ENCODE data around the gene TOMM6.

Gene TOMM6
- total RNA-seq, result 0 reads per million in 4 experiments

- DNase-seq, result peak; percentile 88
Observed at GRCh38 chr6:41787219-41787917, at the start of gene TOMM6. Gene TOMM6, plus strand, starts transcription at chr6:41787694. Its CDS starts 4 bp downstream, at chr6:41787698.

DNA sequence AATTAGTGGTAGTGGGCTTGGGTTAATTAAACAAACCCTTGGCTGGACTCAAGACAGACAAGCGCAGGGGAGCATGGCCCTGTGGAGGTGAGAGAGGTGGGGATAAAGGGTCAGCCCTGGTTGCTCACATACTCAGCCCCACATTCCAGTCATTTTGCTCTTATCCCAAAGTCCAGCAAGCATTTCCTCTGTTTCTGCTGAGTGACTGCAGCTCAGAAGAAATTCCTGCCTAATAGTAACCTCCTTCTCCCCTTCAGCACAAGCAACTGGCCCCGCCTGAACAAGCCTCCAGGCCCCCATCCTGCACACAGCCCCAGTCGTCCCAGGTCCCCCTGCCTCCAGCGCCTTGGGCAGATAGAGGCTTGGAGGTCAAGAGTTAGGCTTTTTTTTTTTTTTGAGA is 48.5 kb upstream of the TOMM6 start:
- no peak for DNase-seq

GRCh38 chr6:41740366-41741162 is 46.9 kb upstream of the TOMM6 start:
- DNase-seq, result no peak

GRCh38 chr6:41741625-41742490 is 45.6 kb upstream of the TOMM6 start:
- no peak for DNase-seq

- DNase-seq, result no peak
Observed at GRCh38 chr6:41743406-41744235, 43.9 kb upstream of the TOMM6 start.

DNA sequence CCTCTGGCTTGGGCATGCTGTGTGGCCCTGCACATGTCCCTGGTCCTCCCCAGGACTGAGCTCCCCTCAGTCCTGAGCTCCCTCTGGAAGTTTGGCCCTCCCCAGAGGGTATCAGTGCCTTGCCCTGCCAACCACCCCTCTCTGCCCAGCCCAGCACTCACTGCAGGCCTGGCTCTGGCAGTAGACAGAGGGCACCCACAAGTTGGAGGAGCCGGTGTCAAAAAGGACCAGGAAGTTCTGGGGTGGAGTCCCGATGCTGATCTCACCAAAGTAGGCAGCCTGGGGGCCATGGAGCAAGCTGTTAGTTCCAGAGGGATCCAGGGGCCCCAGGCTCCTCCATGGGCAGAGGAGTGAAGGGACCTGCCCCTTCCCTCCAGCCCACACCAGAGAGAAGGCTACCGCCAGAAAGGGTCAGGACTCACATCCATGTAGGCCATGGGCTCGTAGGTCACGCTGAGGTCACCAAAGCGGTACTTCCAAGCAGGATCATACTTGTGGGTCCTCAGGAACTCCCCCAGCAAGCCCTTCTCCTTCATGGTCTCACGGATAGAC is 43.2 kb upstream of the TOMM6 start:
- DNase-seq, result no peak

DNA sequence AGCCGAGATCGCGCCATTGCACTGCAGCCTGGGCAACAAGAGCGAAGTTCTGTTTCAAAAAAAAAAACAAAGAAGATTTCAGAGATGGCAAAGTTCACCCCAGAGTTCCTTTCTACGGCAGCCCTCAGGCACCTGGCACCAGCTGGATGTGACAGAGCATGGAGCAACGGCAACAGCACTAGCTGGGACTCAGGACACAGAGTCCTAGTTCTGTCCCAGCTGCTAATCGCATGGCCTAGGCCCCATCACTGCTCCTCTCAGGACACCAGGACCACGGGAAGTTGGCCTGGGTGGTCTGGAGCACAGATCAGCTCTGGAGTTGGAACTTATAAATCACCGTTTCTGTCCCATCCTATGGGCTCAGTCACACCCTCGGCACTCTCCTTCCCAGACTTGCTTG is 41.4 kb upstream of the TOMM6 start:
- DNase-seq, result no peak

DNA sequence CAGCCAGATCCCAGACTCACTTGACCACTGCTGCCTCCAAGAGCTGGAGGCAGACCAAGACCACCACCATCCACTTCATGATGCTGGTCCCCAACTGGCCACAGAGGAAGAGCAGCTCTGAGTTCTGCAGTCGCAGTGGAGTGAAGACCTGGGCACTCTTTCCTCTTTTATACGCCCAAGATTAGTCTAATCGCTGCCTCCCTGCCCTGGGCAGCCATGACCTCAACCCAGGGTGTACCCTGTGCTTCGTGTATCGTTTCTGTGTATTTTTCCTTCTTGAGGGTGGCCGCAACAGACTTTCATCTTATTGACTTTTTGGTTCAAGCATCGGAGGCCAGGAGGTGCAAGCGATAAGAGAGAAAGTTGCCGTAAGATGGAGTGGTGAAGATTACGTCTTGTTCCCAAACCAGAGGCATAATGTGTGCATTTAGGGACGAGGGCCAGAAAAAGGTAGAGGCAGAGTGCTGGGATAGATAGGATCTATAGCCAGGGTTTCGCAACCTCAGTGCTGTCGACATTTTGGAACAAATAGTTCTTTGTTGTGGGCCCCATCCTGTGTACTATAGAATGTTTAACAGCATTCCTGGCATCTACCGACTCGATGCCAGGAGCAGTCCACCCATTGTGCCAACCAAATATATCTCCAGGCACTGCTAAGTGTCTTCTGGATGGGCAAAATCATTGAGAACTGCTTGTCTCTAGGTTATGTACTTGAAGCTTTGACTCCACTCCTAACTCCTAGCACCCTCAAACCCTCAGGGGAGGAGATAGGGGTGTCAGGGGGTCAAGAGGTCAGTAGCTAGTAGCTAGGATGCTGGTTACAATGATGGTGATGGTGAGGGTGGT is 40.0 kb upstream of the TOMM6 start, which contains the start of gene PGC:
TSS of gene PGC (minus strand) at position 142 of the 846 bp plus-strand sequence. CDS start at position 79, 63 bp downstream.
- DNase-seq, result no peak

DNA sequence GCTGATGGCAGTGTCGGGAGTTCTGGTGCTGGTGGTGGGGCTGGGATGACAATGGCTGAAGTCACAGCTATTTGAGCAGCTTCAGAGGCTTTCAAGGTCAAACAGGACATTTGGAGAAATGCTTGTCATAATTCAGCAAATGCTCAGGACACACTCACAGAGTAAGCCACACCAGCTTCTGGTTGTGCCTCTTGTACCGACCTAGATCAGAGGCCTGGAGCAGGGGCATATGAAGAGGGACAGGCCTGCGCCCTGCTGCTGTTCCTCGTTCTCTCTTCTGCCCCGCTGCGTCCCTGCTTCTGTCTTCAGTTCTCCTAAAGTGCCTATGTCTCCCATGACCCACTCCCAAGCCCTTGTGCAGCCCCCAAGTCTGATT is 39.4 kb upstream of the TOMM6 start:
- no peak for DNase-seq

GRCh38 chr6:41748542-41748941 is 39.0 kb upstream of the TOMM6 start:
- no peak for DNase-seq

DNA sequence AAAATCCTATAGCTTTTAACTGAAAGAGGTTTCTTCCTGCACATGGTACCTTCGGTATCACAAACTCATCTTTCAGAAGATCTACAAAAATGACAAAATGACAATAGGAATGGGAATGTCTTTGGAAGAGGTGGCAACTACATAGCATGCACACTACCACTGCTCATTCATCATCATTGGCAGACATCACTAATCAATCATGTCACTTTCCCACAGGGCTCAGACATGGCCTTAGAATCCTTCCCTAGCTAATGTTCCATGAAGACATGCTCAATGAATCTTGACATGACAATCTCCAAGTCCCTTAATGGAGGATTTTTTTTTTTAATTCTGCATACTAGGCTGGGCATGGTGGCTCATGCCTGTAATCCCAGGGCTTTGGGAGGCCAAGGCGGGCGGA is 37.1 kb upstream of the TOMM6 start:
- DNase-seq, result no peak

DNA sequence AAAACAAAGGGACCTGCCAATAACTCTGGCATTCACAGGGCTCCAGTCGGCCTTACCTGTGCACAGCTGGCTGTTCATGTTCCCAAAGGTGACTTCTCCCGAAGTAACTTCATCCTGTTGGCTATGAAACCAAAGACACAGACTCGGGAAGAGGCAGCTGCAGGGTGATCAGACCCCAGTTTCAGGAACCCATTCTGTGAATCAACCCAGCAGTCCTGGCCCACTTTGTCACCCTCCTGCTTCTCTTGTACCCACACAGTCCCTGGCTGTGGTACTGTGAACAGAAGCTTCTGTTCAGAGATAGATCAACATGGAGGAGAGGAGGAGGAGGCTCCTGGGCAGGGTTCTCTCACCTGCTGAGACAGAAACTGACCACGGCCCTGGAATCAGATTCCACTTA is 31.6 kb upstream of the TOMM6 start:
- no peak for DNase-seq

DNA sequence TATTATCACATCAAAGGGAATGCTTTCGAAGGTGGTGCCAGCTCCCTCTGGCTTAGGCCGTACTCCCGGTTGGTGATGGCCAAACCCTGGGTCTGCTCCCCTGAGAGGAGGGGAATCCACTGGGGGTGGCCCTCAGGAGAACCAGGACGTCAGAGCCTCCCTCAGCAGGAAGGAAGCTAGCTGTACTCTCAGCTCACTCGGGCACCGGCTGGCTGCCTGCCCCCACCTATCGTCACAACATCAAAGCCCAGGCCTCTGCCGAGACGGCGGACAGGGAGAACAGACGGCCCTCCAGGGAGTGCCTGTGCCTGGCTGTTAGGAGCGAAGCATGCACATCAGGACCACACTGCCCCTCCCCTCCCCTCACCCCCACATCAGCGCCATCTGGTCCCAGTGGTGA is 31.1 kb upstream of the TOMM6 start:
- no peak for DNase-seq

DNA sequence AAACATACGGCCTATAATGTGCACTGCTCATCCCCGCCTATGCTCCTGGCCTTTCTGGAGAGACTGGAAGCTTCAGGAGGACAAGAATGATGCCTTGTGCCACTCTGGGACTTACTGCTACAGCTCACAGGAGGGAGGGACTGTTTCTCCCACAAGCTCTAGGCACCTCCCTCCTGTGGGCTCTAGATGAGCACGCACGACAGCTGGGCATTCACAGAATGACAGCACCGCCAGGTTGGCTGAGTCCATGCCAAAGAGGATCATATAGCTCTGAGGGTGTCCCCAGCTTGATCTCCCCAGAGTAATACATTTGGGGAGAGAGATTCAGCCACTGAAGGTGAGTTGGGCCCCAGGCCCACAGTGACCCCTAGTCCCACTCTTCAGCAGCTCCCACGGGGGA is 30.2 kb upstream of the TOMM6 start:
- DNase-seq, result no peak

DNA sequence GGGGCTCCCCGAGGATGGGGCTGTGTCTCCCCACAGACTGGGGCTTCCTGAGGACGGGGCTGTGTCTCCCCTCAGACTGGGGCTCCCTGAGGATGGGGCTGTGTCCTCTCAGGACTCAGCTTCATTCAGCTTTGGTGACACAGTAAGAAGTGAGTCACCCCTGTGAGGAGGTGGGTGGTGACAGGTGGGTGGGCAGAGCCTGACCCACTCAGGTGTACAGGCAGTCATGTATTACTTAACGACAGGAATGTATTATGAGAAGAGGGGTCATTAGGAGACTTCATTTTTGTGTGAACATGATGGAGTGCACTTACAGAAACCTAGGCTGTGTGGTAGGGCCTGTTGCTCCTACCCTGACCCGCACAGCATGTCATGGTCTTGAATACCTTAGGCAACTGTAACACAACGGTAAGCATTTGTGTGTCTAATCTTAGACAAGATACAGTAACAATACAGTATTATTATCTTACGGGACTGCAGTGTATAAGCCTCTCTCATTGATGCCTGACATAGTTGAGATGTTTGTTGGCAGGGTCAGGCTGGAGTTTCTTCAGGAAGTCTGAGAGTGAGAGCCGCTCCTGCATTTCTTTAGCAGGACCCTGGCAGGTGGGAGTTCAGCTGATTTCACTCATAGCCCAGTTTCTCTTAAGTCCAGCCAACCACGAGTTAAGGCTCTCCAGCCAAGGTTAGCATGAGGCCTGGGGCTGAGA is 29.4 kb upstream of the TOMM6 start:
- no peak for DNase-seq

- no peak for DNase-seq
Observed at GRCh38 chr6:41758641-41759035, 28.9 kb upstream of the TOMM6 start.

GRCh38 chr6:41759106-41759904 is 28.2 kb upstream of the TOMM6 start:
- DNase-seq, result no peak

GRCh38 chr6:41759905-41760579 is 27.5 kb upstream of the TOMM6 start:
- DNase-seq, result no peak

- no peak for DNase-seq
Observed at GRCh38 chr6:41763470-41763869, 24.0 kb upstream of the TOMM6 start.

All from effector CD8-positive, alpha-beta T cell (primary cell).